ENCODE data around the gene BEND6. TPM values are rescaled to one million over a fixed set of nuclear protein-coding genes. Genes with fewer than 3 reads are reported as not detected.

The BEND6 gene
- total RNA-seq, 1 donor = 34.8 TPM

- DNase-seq (ENCODE audit: low read depth) = peak; percentile 46
- no peak for TF ChIP-seq CTCF (IDR thresholded peaks at IDR 0.05; ENCODE audit: insufficient read depth, low read length)
- peak overlapping the region; percentile 29 for H3K4me3 ChIP-seq (ENCODE audit: low read depth, low read length)
These were observed 3.7 kb upstream of the BEND6 start for GRCh38 chr6:56951049-56951831.

- peak; percentile 34 for DNase-seq (ENCODE audit: low read depth)
- TF ChIP-seq CTCF (IDR thresholded peaks at IDR 0.05; ENCODE audit: insufficient read depth, low read length) = no peak
- H3K4me3 ChIP-seq (ENCODE audit: low read depth, low read length) = peak overlapping the region; percentile 88
These were observed 1.1 kb upstream of the BEND6 start for GRCh38 chr6:56953597-56954402.

- peak overlapping the region; percentile 88 for H3K4me3 ChIP-seq (ENCODE audit: low read depth, low read length)
- peak; percentile 89 for DNase-seq (ENCODE audit: low read depth)
- TF ChIP-seq CTCF (IDR thresholded peaks at IDR 0.05; ENCODE audit: insufficient read depth, low read length) = peak; percentile 87
These were observed 556 bp downstream of the BEND6 start for GRCh38 chr6:56955171-56956155.

- no peak for DNase-seq (ENCODE audit: low read depth)
- TF ChIP-seq CTCF (IDR thresholded peaks at IDR 0.05; ENCODE audit: insufficient read depth, low read length) = no peak
- H3K4me3 ChIP-seq (ENCODE audit: low read depth, low read length) = no peak overlapping the region
These were observed 1.6 kb downstream of the BEND6 start for GRCh38 chr6:56956491-56956890.

- H3K4me3 ChIP-seq (ENCODE audit: low read depth, low read length) = no peak overlapping the region
- TF ChIP-seq CTCF (IDR thresholded peaks at IDR 0.05; ENCODE audit: insufficient read depth, low read length) = no peak
- DNase-seq (ENCODE audit: low read depth) = no peak
These were observed 2.9 kb downstream of the BEND6 start for GRCh38 chr6:56957856-56958255.

- no peak overlapping the region for H3K4me3 ChIP-seq (ENCODE audit: low read depth, low read length)
- DNase-seq (ENCODE audit: low read depth) = peak; percentile 72
These were observed 3.6 kb downstream of the BEND6 start for GRCh38 chr6:56958481-56958880.

More at GRCh38 chr6:56958481-56958880, 3.6 kb downstream of the BEND6 start:
- no peak for TF ChIP-seq CTCF (IDR thresholded peaks at IDR 0.05; ENCODE audit: insufficient read depth, low read length)

Data from fibroblast of the aortic adventitia (primary cell).